HepG2 (cell line): ENCODE data around the gene FAM53B. TPM values are rescaled to one million over a fixed set of nuclear protein-coding genes. Genes with fewer than 3 reads are reported as not detected.

Experiments used
- ARID2 ChIP-seq: sonication (generic); formaldehyde crosslinking; IDR thresholded peaks from 2 replicates; pipeline ENCODE4 v1.8.1; 2022; ENCODE audit warnings: mild to moderate bottlenecking, missing genetic modification reagents, borderline replicate concordance
- FOXA3 ChIP-seq: IDR thresholded peaks from 2 replicates; pipeline ENCODE4 v1.6.1; 2016; ENCODE audit warnings: missing genetic modification reagents, missing compliant biosample characterization
- HDAC2 ChIP-seq: sonication (generic); formaldehyde crosslinking; IDR thresholded peaks from 2 replicates; pipeline ENCODE4 v1.4.0; 2020; ENCODE audit warnings: missing genetic modification reagents
- HNF1B ChIP-seq: sonication (generic); formaldehyde crosslinking; IDR thresholded peaks from 2 replicates; pipeline ENCODE4 v1.5.1; 2020; ENCODE audit warnings: mild to moderate bottlenecking, moderate library complexity, missing genetic modification reagents
- HOMEZ ChIP-seq: IDR thresholded peaks from 2 replicates; pipeline ENCODE4 v1.6.1; 2016; ENCODE audit warnings: low read depth
- LCORL ChIP-seq, 2 experiments: fragments of 450-650 bp in 1 of 2; sonication (generic) in 1 of 2; formaldehyde crosslinking in 1 of 2; IDR thresholded peaks; 2 replicates each; pipeline versions ENCODE4 v1.5.0 to v1.6.1; 2017 to 2020; ENCODE audit warnings: antibody characterized with exemption in 1 of 2, missing genetic modification reagents in 1 of 2
- PAX8 ChIP-seq: sonication (generic); formaldehyde crosslinking; IDR thresholded peaks from 2 replicates; pipeline ENCODE4 v1.8.0; 2022; ENCODE audit warnings: mild to moderate bottlenecking, missing genetic modification reagents, borderline replicate concordance
- PHF8 ChIP-seq: sonication (generic); formaldehyde crosslinking; IDR thresholded peaks from 2 replicates; pipeline ENCODE4 v1.5.0; 2020; ENCODE audit warnings: missing genetic modification reagents
- PITX1 ChIP-seq: sonication (generic); formaldehyde crosslinking; IDR thresholded peaks from 2 replicates; pipeline ENCODE4 v1.5.1; 2020; ENCODE audit warnings: mild to moderate bottlenecking, missing genetic modification reagents
- POGZ ChIP-seq: sonication (generic); formaldehyde crosslinking; IDR thresholded peaks from 2 replicates; pipeline ENCODE4 v1.4.0; 2020; ENCODE audit warnings: mild to moderate bottlenecking, missing genetic modification reagents
- SMC3 ChIP-seq: IDR thresholded peaks from 2 replicates; pipeline ENCODE4 v1.6.1; 2011; ENCODE audit warnings: low read length, improper control_type of control experiment
- SOX13 ChIP-seq, 3 experiments: fragments of 450-650 bp in 1 of 3; sonication (generic) in 1 of 3; formaldehyde crosslinking in 1 of 3; IDR thresholded peaks in 2 of 3; conservative IDR thresholded peaks in 1 of 3; 2 replicates each; pipeline versions ENCODE4 v1.5.0 to v1.6.1; 2016 to 2020; ENCODE audit warnings: antibody characterized with exemption in 1 of 3, mild to moderate bottlenecking in 1 of 3, missing compliant biosample characterization in 1 of 3, missing genetic modification reagents in 1 of 3, moderate library complexity in 1 of 3
- TFE3 ChIP-seq: IDR thresholded peaks from 2 replicates; pipeline ENCODE4 v1.6.1; 2016
- ZBTB20 ChIP-seq: sonication (generic); formaldehyde crosslinking; IDR thresholded peaks from 2 replicates; pipeline ENCODE4 v1.8.1; 2023; ENCODE audit warnings: missing genetic modification reagents, low read depth, mild to moderate bottlenecking, borderline replicate concordance
- ZIK1 ChIP-seq: sonication (generic); formaldehyde crosslinking; IDR thresholded peaks from 2 replicates; pipeline ENCODE4 v1.5.0; 2020; ENCODE audit warnings: mild to moderate bottlenecking, low read depth, missing genetic modification reagents, borderline replicate concordance
- ZMYM4 ChIP-seq: sonication (generic); formaldehyde crosslinking; IDR thresholded peaks from 2 replicates; pipeline ENCODE4 v1.8.1; 2023; ENCODE audit warnings: mild to moderate bottlenecking, missing genetic modification reagents
- ZNF12 ChIP-seq: sonication (generic); formaldehyde crosslinking; IDR thresholded peaks from 2 replicates; pipeline ENCODE4 v1.5.0; 2020; ENCODE audit warnings: missing genetic modification reagents
- ZNF138 ChIP-seq: sonication (generic); formaldehyde crosslinking; IDR thresholded peaks from 2 replicates; pipeline ENCODE4 v1.5.0; 2020; ENCODE audit warnings: mild to moderate bottlenecking, low read depth, missing genetic modification reagents
- ZNF547 ChIP-seq: sonication (generic); formaldehyde crosslinking; IDR thresholded peaks from 2 replicates; pipeline ENCODE4 v1.5.1; 2020; ENCODE audit warnings: mild to moderate bottlenecking, missing genetic modification reagents
- ZNF687 ChIP-seq: sonication (generic); formaldehyde crosslinking; IDR thresholded peaks from 2 replicates; pipeline ENCODE4 v1.5.1; 2020; ENCODE audit warnings: mild to moderate bottlenecking, missing genetic modification reagents, moderate library complexity
- polyA plus RNA-seq, 8 experiments: library from polyadenylated mRNA; depleted of rRNA in 3 of 8; stranded (reverse) in 7 of 8; unstranded in 1 of 8; fragments of >200 nt; fragmentation: Illumina TruSeq in 4 of 8; extraction: Trizol in 4 of 8; gene quantifications; 2 replicates each; pipeline versions ENCODE4 v1.2.1 to v1.2.3, GENCODE V29; 2011 to 2016; ENCODE audit warnings: low read depth in 4 of 8, missing spikeins in 1 of 8, mixed read lengths in 1 of 8; ENCODE audit not compliant: insufficient read depth in 1 of 8
- total RNA-seq, 5 experiments: library from RNA; depleted of rRNA; stranded (reverse); fragments of >200 nt; fragmentation: Illumina TruSeq; extraction: Trizol; gene quantifications; 2 replicates each; pipeline ENCODE4 v1.2.3, GENCODE V29; 2016; ENCODE audit warnings: low read depth in 1 of 5

The FAM53B gene
- total and polyA plus RNA-seq, 2 of the 13 experiments (the other 11 are each of a cell fraction or from before 2014, with no cell fraction given), result 6.4 to 19.3 TPM

GRCh38 chr10:124651402-124651891 is 92.7 kb downstream of the FAM53B start (continued):
- TF ChIP-seq HDAC2, result 0 out of 2 replicates have a peak, but pooled peaks have one; percentile 35
- 0 out of 2 replicates have a peak, but pooled peaks have one; percentile 38 for TF ChIP-seq ZIK1
- TF ChIP-seq ZNF547 (CRISPR knock-in tag), result no peak
- TF ChIP-seq PITX1, result peak; percentile 28; the same call in 1 of the 2 replicates
- no peak for TF ChIP-seq ZNF12 (CRISPR knock-in tag)
- TF ChIP-seq ZNF138 (CRISPR knock-in tag), result no peak
- no peak for TF ChIP-seq ARID2
- TF ChIP-seq ZMYM4 (CRISPR knock-in tag), result 0 out of 2 replicates have a peak, but pooled peaks have one; percentile 28
- peak; percentile 89 for TF ChIP-seq ZNF687
- TF ChIP-seq SOX13 (IDR thresholded peaks at IDR 0.05), result no peak
- 0 out of 4 replicates have a peak, but pooled peaks of 1 of the 2 experiments have one; percentile 24 for TF ChIP-seq SOX13 (CRISPR knock-in tag; conservative IDR thresholded peaks at IDR 0.05 in 1 of 2, IDR thresholded peaks at IDR 0.05 in 1 of 2)
- no peak for TF ChIP-seq PHF8 (CRISPR knock-in tag)
- peak; percentile 54 for TF ChIP-seq POGZ (CRISPR knock-in tag)
- TF ChIP-seq ZBTB20 (CRISPR knock-in tag), result 0 out of 2 replicates have a peak, but pooled peaks have one; percentile 35
- TF ChIP-seq HNF1B, result 0 out of 2 replicates have a peak, but pooled peaks have one; percentile 47
- 0 out of 2 replicates have a peak, but pooled peaks have one; percentile 40 for TF ChIP-seq HOMEZ (CRISPR knock-in tag)
- peak; percentile 80 for TF ChIP-seq TFE3 (CRISPR knock-in tag)
- 0 out of 2 replicates have a peak, but pooled peaks have one; percentile 9 for TF ChIP-seq FOXA3
- TF ChIP-seq PAX8 (CRISPR knock-in tag), result 0 out of 2 replicates have a peak, but pooled peaks have one; percentile 34
- TF ChIP-seq LCORL (IDR thresholded peaks at IDR 0.05), result no peak
- 0 out of 2 replicates have a peak, but pooled peaks have one; percentile 37 for TF ChIP-seq LCORL (CRISPR knock-in tag; IDR thresholded peaks at IDR 0.05)
- TF ChIP-seq SMC3, result no peak
